A549 (cell line): Measurements from ENCODE around the gene XAGE1A. TPM values are rescaled to one million over a fixed set of nuclear protein-coding genes. Genes with fewer than 3 reads are reported as not detected.
"Not testable (repeated sequence)": the region's sequence is repeated elsewhere in the genome, so short reads cannot be mapped to it uniquely, and the experiment has no call there.

Experiments
- ATAC-seq, 2 experiments: fragments of 200-7000 bp in 1 of 2; fragments of >200 bp in 1 of 2; cut with Nextera tagmentation in 1 of 2; cut with Tn5 transposase in 1 of 2; 3 replicates each; pipeline versions ENCODE4 v1.8.0 to v1.9.1; 2018 to 2020; ENCODE audit warnings: mild to moderate bottlenecking in 1 of 2, moderate library complexity in 1 of 2
- CTCF ChIA-PET: fragments of 300-600 bp; sonication (Branson Sonifier 250); formaldehyde crosslinking; extraction: SDS; loops from one replicate; lab custom pipeline; 2021; ENCODE audit warnings: antibody characterized with exemption, inconsistent platforms; lab: Yijun Ruan, JAX
- POLR2A ChIA-PET: fragments of 350-600 bp; formaldehyde crosslinking; extraction: SDS; loops from one replicate; lab custom pipeline; 2021; ENCODE audit warnings: antibody characterized with exemption, inconsistent platforms; lab: Yijun Ruan, JAX
- DNase-seq, 2 experiments: peaks; one replicate each; pipeline versions ENCODE4 v3.0.0 to v3.0.0-alpha.2; 2011 to 2016; ENCODE audit warnings: low read depth in 1 of 2, low spot score in 1 of 2
- FAIRE-seq: peaks from 2 replicates; lab custom pipeline; 2011; peaks lifted over from hg19 to GRCh38; lab: Jason Lieb, UNC
- H3K27ac ChIP-seq, 2 experiments: fragments of >200 bp; sonication (Bioruptor Twin); formaldehyde crosslinking; 3 replicates each; pipeline ENCODE4 v1.5.1; 2016 to 2017
- H3K4me1 ChIP-seq: fragments of >200 bp; sonication (Bioruptor Twin); formaldehyde crosslinking; 3 replicates; pipeline ENCODE4 v1.6.1; 2016
- H3K4me2 ChIP-seq: fragments of >200 bp; sonication (Bioruptor Twin); formaldehyde crosslinking; 3 replicates; pipeline ENCODE4 v1.6.1; 2016
- H3K4me3 ChIP-seq: fragments of >200 bp; sonication (Bioruptor Twin); formaldehyde crosslinking; 3 replicates; pipeline ENCODE4 v1.5.1; 2016
- H3K9me3 ChIP-seq: fragments of >200 bp; sonication (Bioruptor Twin); formaldehyde crosslinking; 3 replicates; pipeline ENCODE4 v1.6.1; 2016
- WGBS: methylation state at CpG from one replicate; pipeline ENCODE4 v1.1.6; 2017; ENCODE audit errors: missing lambda C conversion rate; 5-methylcytosine and 5-hydroxymethylcytosine counted together
- polyA plus RNA-seq, 4 experiments: library from polyadenylated mRNA; depleted of rRNA in 3 of 4; stranded (reverse); fragments of >200 nt; fragmentation: RNase III in 1 of 4; extraction: RNeasy Plus Mini Kit Qiagen cat#74134 plus additional on column Dnase treatment in 1 of 4; gene quantifications; 2 replicates in 3 of 4; 3 replicates in 1 of 4; pipeline ENCODE4 v1.2.3, GENCODE V29; 2011 to 2017
- small RNA-seq, 6 experiments: library from RNA; depleted of rRNA; stranded (forward); fragments of <200 nt; gene quantifications; one replicate each; pipeline ENCODE3, GENCODE V24; 2012

Gene XAGE1A
- polyA plus RNA-seq, 2 of the 4 experiments (the other 2 are of a cell fraction): 18.1 to 111 TPM

DNA sequence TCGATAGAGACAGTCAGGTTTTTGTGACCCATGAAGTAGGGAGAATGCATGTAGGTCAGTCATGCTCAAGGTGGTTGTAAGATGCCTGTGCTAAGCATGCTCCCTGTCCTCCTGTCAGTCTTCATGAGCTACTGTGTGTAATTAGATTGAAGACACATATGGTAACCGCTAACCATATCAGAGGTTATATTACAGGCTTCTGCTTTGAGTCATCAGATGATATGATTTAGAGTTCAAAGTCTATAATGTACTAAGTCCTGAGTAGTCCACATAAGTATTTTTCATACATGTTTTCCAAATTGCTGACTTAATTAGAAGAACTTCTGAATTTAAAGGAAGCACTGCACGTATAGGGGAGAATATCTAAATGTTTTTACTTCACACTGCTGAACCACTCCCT, 53.2 kb downstream of the XAGE1A start:
- WGBS: 3% methylated on average over 3 of the region's 3 CpGs
- FAIRE-seq, POLR2A ChIA-PET: not testable (repeated sequence)

More for the DNA sequence above, 53.2 kb downstream of the XAGE1A start:
- not testable (repeated sequence) for DNase-seq, H3K4me1 ChIP-seq, H3K4me3 ChIP-seq, H3K9me3 ChIP-seq, H3K4me2 ChIP-seq, H3K27ac ChIP-seq, ATAC-seq
- CTCF ChIA-PET: interaction anchor here (1.1 kb wide), 1 partner anchor 25 kb away, joined by 4 read pairs; no protein-coding TSS in a partner anchor

Small RNAs within 50 kb of the gene (small RNA-seq; reads per million reads assigned to genes)
- 0 reads per million in 6 experiments for gene BX510359.8
- gene RBM22P7: 0 reads per million in 6 experiments

Other genes starting within 250 kb of the XAGE1A start
- gene XAGE2, start 126.8 kb upstream of the XAGE1A start, polyA plus RNA-seq (2011; rRNA removed): not detected in 2 replicates
- gene XAGE2, start 126.8 kb upstream of the XAGE1A start, polyA plus RNA-seq (2017; fragmentation: RNase III; extraction: RNeasy Plus Mini Kit Qiagen cat#74134 plus additional on column Dnase treatment): not detected in 3 replicates
- 41.7 and 54.6 TPM in 2 replicates for gene XAGE1B, start 21.3 kb downstream of the XAGE1A start, polyA plus RNA-seq (2011; rRNA removed)
- gene XAGE1B, start 21.3 kb downstream of the XAGE1A start, polyA plus RNA-seq (2017; fragmentation: RNase III; extraction: RNeasy Plus Mini Kit Qiagen cat#74134 plus additional on column Dnase treatment): 179 to 216 TPM (median 194 TPM) in 3 replicates
- not detected in 2 replicates for gene SSX7, start 159.1 kb downstream of the XAGE1A start, polyA plus RNA-seq (2011; rRNA removed)
- gene SSX7, start 159.1 kb downstream of the XAGE1A start, polyA plus RNA-seq (2017; fragmentation: RNase III; extraction: RNeasy Plus Mini Kit Qiagen cat#74134 plus additional on column Dnase treatment): not detected in 3 replicates
- not detected in 2 replicates for gene SSX2, start 211.4 kb downstream of the XAGE1A start, polyA plus RNA-seq (2011; rRNA removed)
- not detected in 3 replicates for gene SSX2, start 211.4 kb downstream of the XAGE1A start, polyA plus RNA-seq (2017; fragmentation: RNase III; extraction: RNeasy Plus Mini Kit Qiagen cat#74134 plus additional on column Dnase treatment)